Osteoblast (primary cell): Measurements from ENCODE around the gene SEPHS2. TPM values are rescaled to one million over a fixed set of nuclear protein-coding genes. Genes with fewer than 3 reads are reported as not detected.
"Not testable (repeated sequence)": the region's sequence is repeated elsewhere in the genome, so short reads cannot be mapped to it uniquely, and the experiment has no call there.

Source experiments
- DNase-seq: peaks from one replicate; pipeline ENCODE4 v3.0.0; 2011; ENCODE audit warnings: low spot score, mixed read lengths; ENCODE audit not compliant: insufficient read length; ENCODE audit errors: missing footprints
- H2AFZ ChIP-seq: 2 replicates; pipeline ENCODE4 v1.6.0; 2011; ENCODE audit warnings: mild to moderate bottlenecking, low read length
- H3K27ac ChIP-seq: 2 replicates; pipeline ENCODE4 v1.5.1; 2011; ENCODE audit warnings: mild to moderate bottlenecking, low read depth, low read length, moderate library complexity
- H3K27me3 ChIP-seq: 2 replicates; pipeline ENCODE4 v1.6.0; 2012; ENCODE audit warnings: mild to moderate bottlenecking, control low read depth, inconsistent platforms, low read length, moderate library complexity; ENCODE audit not compliant: insufficient read depth
- H3K36me3 ChIP-seq: 2 replicates; pipeline ENCODE4 v1.5.1; 2011; ENCODE audit warnings: mild to moderate bottlenecking, low read length, control low read depth, moderate library complexity; ENCODE audit not compliant: insufficient read depth
- H3K4me1 ChIP-seq: 2 replicates; pipeline ENCODE4 v1.5.1; 2011; ENCODE audit warnings: mild to moderate bottlenecking, low read length, control low read depth, moderate library complexity; ENCODE audit not compliant: insufficient read depth
- H3K4me2 ChIP-seq: 2 replicates; pipeline ENCODE4 v1.6.0; 2011; ENCODE audit warnings: mild to moderate bottlenecking, low read length; ENCODE audit not compliant: insufficient read depth
- H3K4me3 ChIP-seq: fragments of 200-600 bp; sonication (generic); 3 replicates; pipeline ENCODE4 v1.5.1; 2012; ENCODE audit warnings: mild to moderate bottlenecking, low read length, inconsistent platforms; ENCODE audit not compliant: insufficient read depth
- H3K79me2 ChIP-seq: 2 replicates; pipeline ENCODE4 v1.6.0; 2012; ENCODE audit warnings: mild to moderate bottlenecking, low read length, control low read depth, inconsistent platforms; ENCODE audit not compliant: insufficient read depth
- H3K9me3 ChIP-seq: 2 replicates; pipeline ENCODE4 v1.5.1; 2011; ENCODE audit warnings: low read depth, low read length, control low read depth
- H4K20me1 ChIP-seq: 2 replicates; pipeline ENCODE4 v1.6.0; 2012; ENCODE audit warnings: mild to moderate bottlenecking, low read length, control low read depth; ENCODE audit not compliant: insufficient read depth
- total RNA-seq: library from RNA; depleted of rRNA; stranded (reverse); fragments of >200 nt; gene quantifications from 2 replicates; pipeline ENCODE4 v1.2.3, GENCODE V29; 2012
- TF ChIP-seq, protein P1 (sequence below): IDR thresholded peaks from 2 replicates; pipeline ENCODE4 v1.5.1; 2011; ENCODE audit warnings: mild to moderate bottlenecking, low read depth, low read length, moderate library complexity; ENCODE audit errors: extremely low read depth

SEPHS2 gene
- total RNA-seq, 1 donor: 20.3 TPM

DNA sequence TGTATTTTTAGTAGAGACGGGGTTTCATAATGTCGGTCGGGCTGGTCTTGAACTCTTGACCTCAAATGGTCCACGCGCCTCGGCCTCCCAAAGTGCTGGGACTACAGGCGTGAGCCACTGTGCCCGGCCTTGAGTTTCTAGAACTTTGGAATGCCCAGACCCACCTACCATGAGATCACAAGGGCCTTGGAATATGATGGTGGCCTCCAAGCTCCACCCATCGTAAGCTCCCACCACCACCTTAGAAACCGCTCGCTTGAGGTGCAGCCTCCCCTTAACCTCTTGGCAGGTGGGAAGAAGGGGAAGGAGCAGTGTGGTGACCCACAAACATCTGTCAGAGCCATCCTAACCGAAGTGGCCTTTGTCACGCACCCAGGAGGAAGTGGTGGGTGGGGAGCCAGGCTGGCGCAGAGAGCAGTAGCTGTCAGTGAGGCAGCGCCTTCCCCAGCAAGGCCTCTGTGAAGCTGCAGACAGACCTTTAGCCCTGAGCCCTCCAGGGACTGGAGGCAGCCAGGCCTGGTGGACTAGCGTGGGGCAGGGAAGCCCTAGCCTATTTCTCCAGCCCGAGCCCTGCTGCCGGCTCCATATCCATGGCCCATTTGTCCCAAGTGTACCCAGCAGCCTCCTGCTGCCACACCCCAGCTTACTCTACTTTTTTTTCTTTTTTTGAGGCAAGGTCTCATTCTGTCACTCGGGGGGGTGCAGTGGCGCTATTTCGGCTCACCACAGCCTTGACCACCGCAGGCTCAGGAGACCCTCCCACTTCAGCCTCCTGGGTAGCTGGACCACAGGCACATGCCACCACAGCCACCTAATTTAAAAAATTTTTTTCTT, 13.1 kb upstream of the SEPHS2 start:
- H3K27ac ChIP-seq: no peak overlapping the region
- no peaks in the 10 kb centered on the region for H3K27me3 ChIP-seq
- no peak for DNase-seq
- H3K9me3 ChIP-seq: no peaks in the 10 kb centered on the region
- no peaks in the 10 kb centered on the region for H3K36me3 ChIP-seq
- H3K4me2 ChIP-seq: no peak overlapping the region
- H3K4me3 ChIP-seq: no peak overlapping the region
- no peaks in the 10 kb centered on the region for H3K4me1 ChIP-seq
- H2AFZ ChIP-seq: no peak overlapping the region
- no peaks in the 10 kb centered on the region for H3K79me2 ChIP-seq
- TF ChIP-seq, protein P1, sequence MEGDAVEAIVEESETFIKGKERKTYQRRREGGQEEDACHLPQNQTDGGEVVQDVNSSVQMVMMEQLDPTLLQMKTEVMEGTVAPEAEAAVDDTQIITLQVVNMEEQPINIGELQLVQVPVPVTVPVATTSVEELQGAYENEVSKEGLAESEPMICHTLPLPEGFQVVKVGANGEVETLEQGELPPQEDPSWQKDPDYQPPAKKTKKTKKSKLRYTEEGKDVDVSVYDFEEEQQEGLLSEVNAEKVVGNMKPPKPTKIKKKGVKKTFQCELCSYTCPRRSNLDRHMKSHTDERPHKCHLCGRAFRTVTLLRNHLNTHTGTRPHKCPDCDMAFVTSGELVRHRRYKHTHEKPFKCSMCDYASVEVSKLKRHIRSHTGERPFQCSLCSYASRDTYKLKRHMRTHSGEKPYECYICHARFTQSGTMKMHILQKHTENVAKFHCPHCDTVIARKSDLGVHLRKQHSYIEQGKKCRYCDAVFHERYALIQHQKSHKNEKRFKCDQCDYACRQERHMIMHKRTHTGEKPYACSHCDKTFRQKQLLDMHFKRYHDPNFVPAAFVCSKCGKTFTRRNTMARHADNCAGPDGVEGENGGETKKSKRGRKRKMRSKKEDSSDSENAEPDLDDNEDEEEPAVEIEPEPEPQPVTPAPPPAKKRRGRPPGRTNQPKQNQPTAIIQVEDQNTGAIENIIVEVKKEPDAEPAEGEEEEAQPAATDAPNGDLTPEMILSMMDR: no peak
- H4K20me1 ChIP-seq: no peaks in the 10 kb centered on the region

DNA sequence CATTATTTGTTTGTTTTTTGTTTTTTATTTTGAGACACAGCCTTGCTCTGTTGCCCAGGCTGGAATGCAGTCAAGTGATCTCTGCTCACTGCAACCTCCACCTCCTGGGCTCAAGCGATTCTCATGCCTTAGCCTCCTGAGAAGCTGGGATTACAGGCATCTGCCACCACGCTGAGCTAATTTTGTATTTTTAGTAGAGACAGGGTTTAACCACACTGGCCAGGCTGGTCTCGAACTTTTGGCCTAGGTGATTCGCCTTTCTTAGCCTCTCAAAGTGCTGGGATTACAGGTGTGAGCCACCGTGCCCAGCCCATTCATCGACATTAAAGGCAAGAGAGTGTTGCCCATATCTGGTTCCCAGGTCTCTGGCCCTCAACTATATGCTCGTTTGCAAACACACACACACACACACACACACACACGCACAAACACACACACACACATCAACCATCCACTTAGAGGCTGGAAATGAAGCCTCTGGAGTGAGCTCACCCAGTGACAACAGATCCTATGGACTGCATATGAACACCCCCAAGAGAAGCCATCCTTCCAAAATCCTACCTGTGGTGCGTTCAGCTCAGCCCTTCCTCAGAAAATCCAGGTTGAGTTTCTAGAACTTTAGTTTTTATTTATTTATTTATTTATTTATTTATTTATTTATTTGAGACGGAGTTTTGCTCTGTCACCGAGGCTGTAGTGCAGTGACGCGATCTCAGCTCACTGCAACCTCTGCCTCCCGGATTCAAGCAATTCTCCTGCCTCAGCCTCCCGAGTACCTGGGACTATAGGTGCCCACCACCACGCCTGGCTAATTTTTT, 12.3 kb upstream of the SEPHS2 start:
- no peaks in the 10 kb centered on the region for H3K36me3 ChIP-seq
- no peak overlapping the region for H3K4me2 ChIP-seq
- DNase-seq: no peak
- H3K27me3 ChIP-seq: no peaks in the 10 kb centered on the region
- H2AFZ ChIP-seq: no peak overlapping the region
- TF ChIP-seq, protein P1: no peak
- H3K79me2 ChIP-seq: no peaks in the 10 kb centered on the region
- H3K4me1 ChIP-seq: no peaks in the 10 kb centered on the region
- H3K9me3 ChIP-seq: no peaks in the 10 kb centered on the region
- H4K20me1 ChIP-seq: no peaks in the 10 kb centered on the region
- no peak overlapping the region for H3K27ac ChIP-seq
- no peak overlapping the region for H3K4me3 ChIP-seq

DNA sequence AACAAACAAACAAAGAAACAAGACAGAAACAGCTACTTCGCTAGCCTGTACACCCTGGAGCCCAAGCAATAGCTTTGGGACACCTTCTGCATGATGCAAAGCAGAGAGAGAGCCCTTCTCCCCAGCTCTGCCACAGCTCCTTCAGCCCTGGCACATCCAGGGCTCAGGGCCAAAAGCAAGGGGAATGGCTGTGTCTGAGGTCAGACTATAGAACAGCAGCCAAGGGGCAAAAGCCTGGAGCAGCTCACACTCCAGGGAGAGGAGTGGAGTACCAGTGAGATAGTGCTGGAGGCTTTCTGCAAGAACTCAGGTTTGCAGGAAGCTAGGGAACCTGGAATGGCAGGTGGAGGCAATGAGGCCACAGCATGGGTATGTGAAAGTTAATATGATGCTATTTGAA, 11.6 kb upstream of the SEPHS2 start:
- no peaks in the 10 kb centered on the region for H4K20me1 ChIP-seq
- TF ChIP-seq, protein P1: no peak
- H3K9me3 ChIP-seq: no peaks in the 10 kb centered on the region
- H3K4me3 ChIP-seq: no peak overlapping the region
- H3K79me2 ChIP-seq: no peaks in the 10 kb centered on the region
- DNase-seq: no peak
- no peaks in the 10 kb centered on the region for H3K27me3 ChIP-seq
- H3K4me1 ChIP-seq: no peaks in the 10 kb centered on the region
- no peak overlapping the region for H3K4me2 ChIP-seq
- H3K36me3 ChIP-seq: no peaks in the 10 kb centered on the region
- H3K27ac ChIP-seq: no peak overlapping the region
- no peak overlapping the region for H2AFZ ChIP-seq

DNA sequence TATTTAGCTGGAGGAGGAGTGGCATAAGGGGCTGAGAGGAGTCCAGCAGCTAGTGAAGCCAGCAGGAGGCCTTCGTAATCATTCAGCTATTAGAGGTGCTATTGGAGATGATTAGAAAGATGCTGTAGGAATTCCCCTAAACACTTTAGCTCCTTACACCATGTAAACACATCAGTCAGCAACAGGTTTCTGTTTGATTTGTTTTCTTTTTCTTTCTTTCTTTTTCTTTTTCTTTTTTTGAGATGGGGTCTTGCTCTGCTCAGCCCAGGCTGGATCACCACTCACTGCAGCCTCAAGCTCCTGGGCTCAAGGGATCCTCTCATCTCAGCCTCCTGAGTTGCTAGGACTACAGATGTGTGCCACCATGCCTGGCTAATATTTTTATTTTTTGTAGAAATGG, 10.6 kb upstream of the SEPHS2 start:
- TF ChIP-seq, protein P1: no peak
- Histone ChIP-seq H3K79me2 (no peaks in the 10 kb centered on the region), H2AFZ (no peak overlapping the region), H3K9me3 (no peaks in the 10 kb centered on the region), H3K27ac (no peak overlapping the region), H3K27me3 (no peaks in the 10 kb centered on the region), H4K20me1 (no peaks in the 10 kb centered on the region), H3K4me1 (no peaks in the 10 kb centered on the region), H3K36me3 (no peaks in the 10 kb centered on the region), H3K4me2 (no peak overlapping the region), H3K4me3 (no peak overlapping the region)
- DNase-seq: no peak

DNA sequence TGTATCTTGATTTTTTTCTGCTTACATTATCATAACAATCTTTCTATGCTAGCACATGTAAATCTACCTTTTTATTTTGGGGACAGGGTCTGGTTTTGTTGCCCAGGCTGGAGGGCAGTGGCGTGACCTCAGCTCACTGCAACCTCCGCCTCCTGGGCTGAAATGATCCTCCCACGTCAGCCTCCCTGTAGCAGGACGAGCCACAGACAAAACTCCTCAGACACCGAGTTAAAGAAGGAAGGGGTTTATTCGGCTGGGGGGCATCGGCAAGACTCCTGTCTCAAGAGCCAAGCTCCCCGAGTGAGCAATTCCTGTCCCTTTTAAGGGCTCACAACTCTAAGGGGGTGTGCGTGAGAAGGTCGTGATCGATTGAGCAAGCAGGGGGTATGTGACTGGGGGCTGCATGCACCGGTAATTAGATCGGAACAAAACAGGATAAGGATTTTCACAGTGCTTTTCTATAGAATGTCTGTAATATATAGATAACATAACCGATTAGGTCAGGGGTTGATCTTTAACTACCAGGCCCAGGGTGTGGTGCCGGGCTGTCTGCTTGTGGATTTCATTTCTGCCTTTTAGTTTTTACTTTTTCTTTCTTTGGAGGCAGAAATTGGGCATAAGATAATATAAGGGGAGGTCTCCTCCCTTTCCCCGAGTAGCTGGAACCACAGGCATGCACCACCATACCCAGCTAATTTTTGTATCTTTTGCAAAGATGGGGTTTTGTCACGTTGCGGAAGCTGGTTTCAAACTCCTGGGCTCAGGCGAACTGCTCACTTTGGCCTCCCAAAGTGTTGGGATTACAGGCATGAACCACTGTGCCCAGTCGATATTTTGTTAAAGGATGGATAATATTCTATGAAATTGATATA, 7.3 kb upstream of the SEPHS2 start:
- not testable (repeated sequence) for H3K36me3 ChIP-seq, H3K27ac ChIP-seq, H3K79me2 ChIP-seq, H3K4me2 ChIP-seq, H2AFZ ChIP-seq, H3K9me3 ChIP-seq, H4K20me1 ChIP-seq, H3K27me3 ChIP-seq, DNase-seq, H3K4me3 ChIP-seq, H3K4me1 ChIP-seq
